OCI-LY7 (cell line): ENCODE measurements around the gene ACRV1. TPM values are rescaled to one million over a fixed set of nuclear protein-coding genes. Genes with fewer than 3 reads are reported as not detected.

Experiments used
- BruUV-seq: library from RNA; stranded (reverse); fragments of 400-500 nt; replicated peaks from 2 replicates; lab custom pipeline; 2021; lab: Mats Ljungman, UMichigan
- CTCF ChIA-PET: fragments of 300-600 bp; sonication (Branson Sonifier 250); formaldehyde crosslinking; loops from one replicate; lab custom pipeline; 2022; ENCODE audit warnings: antibody characterized with exemption; ENCODE audit not compliant: unreplicated experiment; lab: Charles Lee
- POLR2A ChIA-PET: fragments of 300-600 bp; sonication (Branson Sonifier 250); formaldehyde crosslinking; loops from one replicate; lab custom pipeline; 2022; ENCODE audit warnings: antibody characterized with exemption; lab: Charles Lee
- DNase-seq: peaks from one replicate; pipeline ENCODE4 v3.0.0-alpha.2; 2015; ENCODE audit warnings: low spot score
- H2AFZ ChIP-seq: fragments of 200-600 bp; sonication (generic), shearing (Covaris generic); 2 replicates; pipeline ENCODE4 v1.6.1; 2014; ENCODE audit warnings: mild to moderate bottlenecking, antibody characterized with exemption, low read length, moderate library complexity
- H3K27ac ChIP-seq: fragments of 200-600 bp; sonication (generic); 2 replicates; pipeline ENCODE4 v1.5.1; 2014; ENCODE audit warnings: mixed run types, low read depth, mild to moderate bottlenecking, moderate library complexity, low read length, inconsistent platforms; ENCODE audit not compliant: poor library complexity, severe bottlenecking
- H3K36me3 ChIP-seq: fragments of 200-600 bp; sonication (generic); 2 replicates; pipeline ENCODE4 v1.6.1; 2014; ENCODE audit warnings: mild to moderate bottlenecking, antibody characterized with exemption, low read length, moderate library complexity, mixed read lengths; ENCODE audit not compliant: insufficient read depth
- H3K4me1 ChIP-seq: fragments of 200-600 bp; sonication (generic); 2 replicates; pipeline ENCODE4 v1.5.1; 2014; ENCODE audit warnings: mild to moderate bottlenecking, low read length; ENCODE audit not compliant: insufficient read depth, poor library complexity, severe bottlenecking
- H3K4me2 ChIP-seq: fragments of 200-600 bp; sonication (generic); 2 replicates; pipeline ENCODE4 v1.6.1; 2014; ENCODE audit warnings: mild to moderate bottlenecking, low read length
- H3K4me3 ChIP-seq: fragments of 200-600 bp; sonication (generic); 2 replicates; pipeline ENCODE4 v1.5.1; 2014; ENCODE audit warnings: mild to moderate bottlenecking, low read depth, low read length; ENCODE audit not compliant: poor library complexity, severe bottlenecking
- H3K79me2 ChIP-seq: fragments of 200-600 bp; sonication (generic); 2 replicates; pipeline ENCODE4 v1.6.1; 2016; ENCODE audit warnings: low read depth, mild to moderate bottlenecking, low read length, moderate library complexity, mixed read lengths; ENCODE audit not compliant: insufficient read depth
- H3K9me2 ChIP-seq: fragments of 200-600 bp; sonication (generic); 2 replicates; pipeline ENCODE4 v1.6.1; 2016; ENCODE audit warnings: mild to moderate bottlenecking, low read length, mixed read lengths; ENCODE audit not compliant: insufficient read depth
- H3K9me3 ChIP-seq: fragments of 200-600 bp; sonication (generic); 2 replicates; pipeline ENCODE4 v1.6.1; 2014; ENCODE audit warnings: mild to moderate bottlenecking, mixed run types, low read length, mixed read lengths
- H4K20me1 ChIP-seq: fragments of 200-600 bp; sonication (generic); 2 replicates; pipeline ENCODE4 v1.6.1; 2014; ENCODE audit warnings: mild to moderate bottlenecking, antibody characterized with exemption, low read length, moderate library complexity, mixed read lengths; ENCODE audit not compliant: insufficient read depth
- CTCF ChIP-seq: fragments of 200-600 bp; sonication (generic); conservative IDR thresholded peaks from 2 replicates; pipeline ENCODE4 v1.5.1; 2014; ENCODE audit warnings: mild to moderate bottlenecking, antibody characterized with exemption, low read length, moderate library complexity, mixed read lengths
- EZH2phosphoT487 ChIP-seq: fragments of 200-600 bp; sonication (generic); IDR thresholded peaks from 2 replicates; pipeline ENCODE4 v1.6.1; 2018; ENCODE audit warnings: low read depth, borderline replicate concordance, mild to moderate bottlenecking, mixed run types, antibody characterized with exemption, low read length, moderate library complexity, mixed read lengths
- intact Hi-C: fragments of 100-400 bp; cut with micrococcal nuclease; formaldehyde crosslinking; loops from one replicate; pipeline ENCODE4 v1.10.0; 2022; ENCODE audit not compliant: unreplicated experiment
- total RNA-seq, 2 experiments: library from RNA; depleted of rRNA in 1 of 2; stranded (reverse); fragments of >200 nt in 1 of 2; shearing (Covaris generic) in 1 of 2; gene quantifications; 2 replicates each; pipeline ENCODE4 v1.2.3, GENCODE V29; 2014 to 2022

Gene ACRV1
- total RNA-seq, 2 experiments from 2014 or later: 0.16 TPM; not detected in 1

GRCh38 chr11:125701018-125701610 lies 20.5 kb upstream of the ACRV1 start:
- ChIA-PET POLR2A (interaction anchor here (1.3 kb wide), 1 partner anchor 75 kb away, joined by 7 read pairs; no protein-coding TSS in a partner anchor), CTCF (no interaction called here)
- intact Hi-C loops: no loop called here
- DNase-seq: no peak
- Histone ChIP-seq H3K79me2 (no peaks in the 10 kb centered on the region), H4K20me1 (no peaks in the 10 kb centered on the region), H3K9me3 (no peaks in the 10 kb centered on the region), H3K4me3 (no peak overlapping the region), H3K27ac (no peak overlapping the region), H2AFZ (no peak overlapping the region), H3K4me2 (no peak overlapping the region), H3K9me2 (no peaks in the 10 kb centered on the region), H3K36me3 (no peaks in the 10 kb centered on the region), H3K4me1 (no peaks in the 10 kb centered on the region)
- TF ChIP-seq EZH2phosphoT487 (no peak), CTCF (no peak)
- BruUV-seq: no TSS peak

GRCh38 chr11:125694951-125695350 lies 14.3 kb upstream of the ACRV1 start:
- no TSS peak for BruUV-seq

More at GRCh38 chr11:125694951-125695350, 14.3 kb upstream of the ACRV1 start:
- TF ChIP-seq CTCF (no peak), EZH2phosphoT487 (no peak)
- POLR2A ChIA-PET: no interaction called here
- Histone ChIP-seq H3K27ac (no peak overlapping the region), H2AFZ (no peak overlapping the region), H3K9me2 (no peaks in the 10 kb centered on the region), H3K9me3 (no peaks in the 10 kb centered on the region), H3K79me2 (no peaks in the 10 kb centered on the region), H4K20me1 (no peaks in the 10 kb centered on the region), H3K4me1 (no peaks in the 10 kb centered on the region), H3K4me3 (no peak overlapping the region), H3K36me3 (no peaks in the 10 kb centered on the region), H3K4me2 (no peak overlapping the region)
- CTCF ChIA-PET: interaction anchor here (1.1 kb wide), 1 partner anchor 10 kb away, joined by 4 read pairs; no protein-coding TSS in a partner anchor
- DNase-seq: no peak
- intact Hi-C loops: no loop called here
